ENCODE results near the gene RALY.

RALY gene

DNA sequence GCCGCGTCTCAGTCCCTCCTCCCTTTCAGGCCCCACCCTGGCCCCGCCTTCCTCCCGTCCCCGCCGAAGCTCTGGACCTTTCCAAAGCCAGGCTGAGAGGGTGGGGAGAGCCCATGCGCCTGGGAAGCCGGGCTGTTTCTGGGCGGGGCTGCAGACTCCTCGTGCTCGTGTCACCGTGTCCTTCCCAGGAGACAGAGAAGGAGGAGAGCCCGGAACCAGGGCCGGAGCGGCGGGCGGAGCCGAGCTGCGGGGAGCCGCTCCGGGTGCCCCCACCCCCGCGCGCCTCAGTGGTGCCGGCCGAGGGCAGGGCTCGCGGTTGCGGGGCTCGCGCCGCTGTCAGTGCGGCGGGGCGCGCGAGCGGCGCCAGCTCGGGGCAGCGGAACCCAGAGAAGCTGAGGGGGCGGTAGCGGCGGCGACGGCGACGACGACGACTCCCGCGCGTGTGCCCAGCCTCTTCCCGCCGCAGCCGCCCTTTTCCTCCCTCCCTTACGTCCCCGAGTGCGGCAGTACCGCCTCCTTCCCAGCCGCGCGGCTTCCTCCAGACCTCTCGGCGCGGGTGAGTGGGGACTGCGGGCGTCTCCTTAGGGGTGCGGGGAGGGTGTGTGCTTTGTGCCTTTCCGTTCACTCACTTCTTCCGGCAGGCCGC is at the start of gene RALY:
Gene RALY, plus strand, starts transcription at position 336 of the 646 bp plus-strand sequence. CDS start 78,164 bp downstream, outside the sequence.
- in situ Hi-C loops (cut with HindIII; ENCODE audit: low sequenced_read_pairs): loop anchor here (5.0 kb wide), 1 partner anchor 86 kb away; no protein-coding TSS in a partner anchor

DNA sequence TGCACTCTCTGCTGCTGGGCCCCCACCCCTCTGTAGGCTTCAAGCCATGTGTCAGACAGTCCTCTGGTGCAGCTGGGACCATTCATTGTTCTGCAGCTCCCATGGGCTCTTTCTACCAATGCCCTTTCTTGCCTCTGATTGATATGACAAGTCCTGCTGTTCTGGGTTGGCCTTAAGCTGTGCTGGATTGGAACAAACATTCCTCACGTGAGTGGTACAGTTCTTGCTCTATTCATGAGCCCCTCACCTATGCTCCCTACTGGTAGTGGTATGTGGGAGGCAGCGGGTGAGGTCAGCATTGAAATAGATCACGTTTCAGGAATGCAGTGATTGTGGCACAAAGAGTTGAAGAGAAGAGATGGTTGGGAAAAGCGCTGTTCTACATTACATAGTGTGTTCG is 48.8 kb upstream of the RALY start:
- in situ Hi-C loops (cut with HindIII; ENCODE audit: low sequenced_read_pairs): no loop called here

DNA sequence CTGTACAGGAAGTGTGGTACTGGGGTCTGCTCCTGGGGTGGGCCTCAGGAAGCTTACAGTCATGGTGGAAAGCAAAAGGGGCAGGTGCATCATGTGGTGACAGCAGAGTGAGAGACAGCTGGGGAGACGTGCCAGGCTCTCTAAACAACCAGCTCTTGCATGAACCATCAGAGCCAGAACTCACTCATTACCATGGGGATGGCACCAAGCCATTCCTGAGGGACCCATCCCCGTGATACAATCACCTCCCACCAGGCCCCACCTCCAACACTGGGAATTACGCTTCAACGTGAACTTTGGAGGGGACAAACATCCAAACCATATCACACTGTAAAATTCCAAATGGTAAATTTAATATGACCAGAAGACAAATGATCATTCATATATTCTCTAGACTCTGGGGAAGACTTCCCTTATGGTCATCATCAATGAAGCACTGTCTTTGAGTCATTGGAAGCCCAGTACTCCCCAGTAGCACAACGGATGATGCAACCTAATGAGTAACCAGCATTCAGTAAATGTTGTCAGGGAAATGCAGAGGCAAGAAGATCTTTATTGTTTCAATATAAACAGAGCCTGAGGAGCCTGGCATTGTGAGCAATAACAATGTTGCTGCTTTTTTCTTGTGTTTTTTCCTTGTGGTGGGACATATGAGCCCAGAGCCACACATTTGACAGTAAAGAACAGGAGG is 48.2 kb upstream of the RALY start:
- in situ Hi-C loops (cut with HindIII; ENCODE audit: low sequenced_read_pairs): no loop called here

DNA sequence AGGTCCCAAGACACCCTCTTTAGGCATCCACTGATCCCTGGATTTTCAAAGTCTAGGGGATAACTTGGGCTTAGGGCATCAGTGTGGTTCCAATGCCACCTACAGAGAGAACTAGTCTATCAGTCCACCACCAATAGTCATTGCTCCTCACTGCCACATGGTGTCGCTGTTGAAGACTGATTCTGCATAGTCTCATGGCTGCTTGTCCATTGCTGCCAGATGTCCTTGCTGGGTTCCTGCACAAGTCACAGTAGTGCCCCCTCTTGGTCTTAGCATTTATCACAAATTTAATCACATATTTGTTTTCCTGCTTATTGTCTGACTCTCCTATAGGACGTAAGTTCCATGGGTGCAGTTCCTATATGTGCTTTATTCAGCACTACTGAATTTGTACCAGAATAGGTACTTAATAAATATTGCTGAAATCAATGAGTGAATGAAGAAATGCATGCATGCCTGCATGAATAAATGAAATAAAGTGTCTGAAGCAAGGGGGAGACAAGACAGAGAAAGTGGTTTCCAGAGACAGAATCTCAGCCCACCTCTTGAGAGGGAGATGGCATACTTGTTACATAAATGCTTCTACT is 45.9 kb upstream of the RALY start:
- in situ Hi-C loops (cut with HindIII; ENCODE audit: low sequenced_read_pairs): no loop called here

DNA sequence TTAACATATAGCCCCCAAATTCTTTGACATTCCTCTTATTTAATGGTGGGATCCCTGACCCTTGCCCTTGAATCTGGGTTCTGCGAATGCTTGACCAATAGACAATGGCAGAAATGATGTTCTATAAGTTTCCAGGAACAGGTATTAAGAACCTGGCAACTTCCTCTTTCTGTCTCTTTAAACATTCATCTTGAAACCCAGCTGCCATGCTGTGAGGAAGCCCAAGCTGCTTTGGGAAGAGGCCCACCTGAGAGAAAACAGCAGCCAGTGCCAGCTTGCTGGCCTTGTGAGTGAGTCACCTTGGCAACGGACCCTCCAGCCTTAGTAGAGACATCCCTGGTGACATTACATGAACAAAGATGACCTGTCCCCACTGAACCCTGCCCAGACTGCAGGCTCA is 45.2 kb upstream of the RALY start:
- in situ Hi-C loops (cut with HindIII; ENCODE audit: low sequenced_read_pairs): no loop called here

DNA sequence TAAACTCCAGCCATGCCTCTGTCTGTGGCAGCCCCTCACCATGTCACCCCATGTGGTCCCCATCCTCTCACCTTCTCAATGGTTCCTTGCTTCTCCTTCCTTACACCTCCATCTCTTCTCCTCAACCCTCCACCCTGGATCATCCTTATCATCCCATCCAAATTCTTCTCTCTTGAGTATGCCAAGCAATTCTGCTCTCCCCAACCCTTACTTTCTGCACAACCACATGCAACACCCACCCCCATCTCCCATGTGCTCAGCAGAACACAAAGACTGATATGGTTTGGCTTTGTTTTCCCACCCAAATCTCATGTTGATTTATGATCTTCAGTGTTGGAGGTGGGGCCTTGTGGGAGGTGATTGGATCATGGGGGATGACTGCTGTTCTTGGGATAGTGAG is 42.5 kb upstream of the RALY start:
- in situ Hi-C loops (cut with HindIII; ENCODE audit: low sequenced_read_pairs): no loop called here

DNA sequence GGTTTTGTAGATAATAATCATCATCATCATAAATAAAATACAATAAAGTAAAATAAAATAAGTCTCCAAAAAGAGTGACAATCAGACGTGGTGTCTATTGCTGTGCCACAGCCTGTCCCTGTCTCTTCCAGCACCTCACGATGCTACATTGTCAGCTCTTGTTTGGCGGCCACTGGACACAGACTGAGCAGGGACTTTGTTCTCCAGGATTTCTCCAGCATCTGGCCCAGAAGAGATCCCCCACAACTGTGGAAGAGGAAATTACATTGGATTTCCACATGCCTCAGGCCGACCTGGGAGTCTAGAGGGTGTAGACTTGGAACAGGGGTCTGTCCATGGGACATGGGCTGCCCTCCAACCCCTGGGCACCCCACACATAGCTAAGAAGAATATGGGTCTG is 39.2 kb upstream of the RALY start:
- in situ Hi-C loops (cut with HindIII; ENCODE audit: low sequenced_read_pairs): no loop called here

DNA sequence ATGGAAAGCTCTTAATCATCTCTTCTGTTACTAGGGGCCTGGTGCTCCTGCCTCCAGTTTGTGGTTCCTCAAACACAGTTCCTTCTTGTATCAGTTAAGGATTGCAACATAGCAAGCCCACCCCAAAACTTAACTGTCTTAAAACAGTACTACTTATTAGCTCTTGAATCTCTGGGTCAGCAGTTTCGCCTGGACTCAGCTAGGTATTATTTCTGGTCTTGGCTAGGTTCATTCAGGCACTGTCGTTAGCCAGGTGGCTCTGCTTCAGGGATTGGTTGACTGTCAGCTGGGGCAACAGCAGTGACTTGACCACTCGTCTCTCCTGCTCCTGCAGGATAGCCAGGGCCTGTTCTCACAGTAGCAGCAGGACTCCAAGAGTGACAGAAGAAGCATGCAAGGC is 30.0 kb upstream of the RALY start:
- in situ Hi-C loops (cut with HindIII; ENCODE audit: low sequenced_read_pairs): no loop called here

DNA sequence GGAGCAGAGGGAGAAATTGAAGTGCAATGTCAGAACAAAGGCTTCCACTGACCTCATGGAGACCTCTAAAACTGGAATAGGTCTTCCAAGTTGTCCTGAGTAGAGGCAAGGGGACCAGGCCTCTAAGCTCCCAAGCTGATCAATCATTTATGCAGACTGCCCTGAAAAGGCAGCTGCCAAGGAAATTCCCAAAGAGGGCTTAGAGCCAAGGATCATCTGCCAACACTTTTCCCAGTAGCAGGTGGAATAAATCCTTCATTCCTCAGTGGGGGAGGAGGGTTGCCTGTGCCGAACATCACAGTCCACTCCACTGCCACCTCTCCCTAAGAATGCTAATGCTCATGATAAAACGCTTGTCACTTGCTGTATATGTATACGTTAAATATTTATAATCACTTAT is 29.3 kb upstream of the RALY start:
- in situ Hi-C loops (cut with HindIII; ENCODE audit: low sequenced_read_pairs): no loop called here

DNA sequence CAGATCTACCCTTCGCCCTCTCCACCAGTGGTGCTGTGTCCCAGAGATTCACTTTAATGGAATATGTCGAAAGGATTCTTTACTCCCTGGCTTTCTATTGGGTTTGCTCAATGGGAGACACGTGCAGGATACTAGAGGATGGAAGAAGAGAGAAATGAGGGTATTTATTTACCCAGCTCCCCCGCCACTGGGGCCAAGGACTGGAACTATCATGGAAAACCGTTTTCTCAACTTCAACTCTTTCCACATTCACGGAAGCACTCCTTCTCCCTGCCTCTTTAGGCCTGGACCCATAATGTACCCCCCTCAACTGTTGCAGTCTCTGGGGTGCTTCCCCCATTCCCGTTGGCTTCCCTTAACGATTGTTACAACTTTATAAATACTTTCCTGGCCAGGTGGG is 26.6 kb upstream of the RALY start:
- in situ Hi-C loops (cut with HindIII; ENCODE audit: low sequenced_read_pairs): no loop called here

DNA sequence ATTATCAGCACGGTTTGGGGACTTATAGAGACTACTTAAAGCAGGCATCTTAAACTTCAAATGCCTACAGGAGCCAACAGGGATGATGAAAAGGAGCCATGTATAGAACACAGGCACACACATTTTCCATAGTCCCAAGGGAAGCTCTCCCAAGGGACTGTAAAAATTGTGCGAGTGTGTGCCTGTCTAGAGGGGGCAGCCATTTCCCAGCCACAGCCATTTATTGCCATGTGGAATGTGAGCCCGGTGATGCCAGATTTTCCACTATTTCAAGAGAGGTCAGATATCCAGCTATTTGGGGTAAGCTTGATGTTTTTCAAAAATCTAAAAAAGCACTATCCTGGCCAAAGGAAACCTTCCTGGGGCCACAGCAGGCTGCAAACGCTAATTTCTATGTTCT is 24.1 kb upstream of the RALY start:
- in situ Hi-C loops (cut with HindIII; ENCODE audit: low sequenced_read_pairs): no loop called here

DNA sequence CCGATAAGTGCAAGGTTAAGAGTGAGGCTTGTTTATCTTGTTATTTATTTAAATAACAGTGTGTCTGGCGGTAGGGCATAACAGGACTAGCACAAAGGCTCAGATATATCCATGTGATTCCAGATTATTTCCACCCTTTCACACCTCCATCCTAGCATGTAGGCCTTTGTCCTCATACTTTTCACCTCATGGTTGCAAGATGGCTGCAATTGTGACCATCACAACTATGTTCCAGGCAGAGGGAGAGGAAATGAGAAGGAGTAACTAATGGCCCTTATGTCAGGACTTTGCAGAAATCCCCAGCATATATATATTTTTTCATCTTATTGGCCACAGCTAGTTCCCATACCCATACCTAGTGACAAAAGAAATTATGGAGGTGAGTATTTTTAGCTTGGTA is 23.5 kb upstream of the RALY start:
- in situ Hi-C loops (cut with HindIII; ENCODE audit: low sequenced_read_pairs): no loop called here

DNA sequence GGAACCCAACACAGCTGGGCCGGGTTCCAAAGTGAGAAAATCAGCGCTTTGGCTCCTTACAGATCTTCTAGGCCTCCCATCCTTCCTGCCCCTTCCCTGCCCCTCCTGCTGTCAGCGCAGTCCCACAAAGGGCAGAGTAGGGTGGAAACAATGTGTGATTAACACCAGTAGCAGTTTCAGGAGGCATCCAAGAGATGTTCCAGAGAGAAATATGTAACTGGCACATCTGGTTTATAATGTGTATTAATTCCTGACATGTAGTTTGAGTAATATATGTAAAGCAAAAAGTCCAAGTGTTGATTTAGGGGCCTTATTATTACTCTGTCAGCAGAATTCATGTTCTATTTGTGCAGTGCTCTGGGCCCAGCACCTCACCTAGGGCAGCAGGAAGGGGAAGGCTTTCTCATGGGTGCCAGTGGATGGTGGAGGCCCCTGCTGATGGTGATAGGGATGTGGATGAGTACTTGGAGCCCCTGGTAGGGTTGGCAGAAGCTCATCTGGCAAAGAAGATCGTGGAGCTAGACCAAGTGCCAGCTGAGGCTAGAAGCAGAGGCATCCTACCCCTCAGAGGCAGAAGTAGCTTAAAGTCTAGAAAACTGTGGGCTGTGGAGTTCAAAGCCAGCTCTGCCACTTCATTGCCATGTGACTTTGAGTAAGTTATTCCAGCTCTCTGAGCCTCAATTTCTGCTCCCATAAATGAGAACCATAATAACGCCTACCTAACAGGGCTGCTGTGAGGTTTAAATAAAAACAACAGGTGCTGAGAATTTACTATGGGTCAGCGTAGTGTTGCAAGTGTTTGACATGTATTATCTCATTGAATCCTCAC is 22.4 kb upstream of the RALY start:
- in situ Hi-C loops (cut with HindIII; ENCODE audit: low sequenced_read_pairs): no loop called here

DNA sequence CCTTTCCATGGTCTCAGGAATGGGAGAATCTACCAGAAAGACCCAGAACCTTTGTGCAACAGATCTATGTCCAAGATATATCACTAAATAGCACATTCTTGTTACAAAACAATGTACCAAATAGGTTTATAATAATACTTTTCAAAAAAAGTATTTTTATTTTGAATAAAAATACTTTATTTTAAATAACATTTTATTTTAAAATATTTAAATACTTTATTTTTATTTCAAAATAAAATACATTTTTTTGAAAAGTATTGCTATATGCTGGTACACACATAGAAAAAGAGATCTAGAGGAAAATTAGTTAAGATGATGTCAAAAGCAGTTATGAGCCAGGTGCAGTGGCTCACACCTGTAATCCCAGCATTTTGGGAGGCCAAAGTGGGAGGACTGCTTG is 16.8 kb upstream of the RALY start:
- in situ Hi-C loops (cut with HindIII; ENCODE audit: low sequenced_read_pairs): no loop called here

DNA sequence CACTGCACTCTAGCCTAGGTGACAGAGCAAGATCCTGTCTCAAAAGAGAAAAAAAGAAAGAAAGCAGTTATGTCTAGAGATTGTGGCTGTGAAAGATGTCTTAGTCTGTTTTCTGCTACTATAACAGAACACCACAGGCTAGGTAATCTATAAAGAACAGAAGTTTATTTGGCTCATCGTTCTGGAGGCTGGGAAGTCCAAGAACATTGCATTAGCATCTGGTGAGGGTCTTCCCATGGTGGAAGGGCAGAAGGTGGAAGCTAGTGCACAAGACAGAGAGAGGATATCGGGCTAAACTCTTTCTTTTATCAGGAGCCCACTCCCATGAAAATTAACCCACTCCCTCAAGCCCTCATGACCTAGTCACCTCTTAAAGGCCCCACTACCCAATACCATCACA is 16.2 kb upstream of the RALY start:
- in situ Hi-C loops (cut with HindIII; ENCODE audit: low sequenced_read_pairs): no loop called here

DNA sequence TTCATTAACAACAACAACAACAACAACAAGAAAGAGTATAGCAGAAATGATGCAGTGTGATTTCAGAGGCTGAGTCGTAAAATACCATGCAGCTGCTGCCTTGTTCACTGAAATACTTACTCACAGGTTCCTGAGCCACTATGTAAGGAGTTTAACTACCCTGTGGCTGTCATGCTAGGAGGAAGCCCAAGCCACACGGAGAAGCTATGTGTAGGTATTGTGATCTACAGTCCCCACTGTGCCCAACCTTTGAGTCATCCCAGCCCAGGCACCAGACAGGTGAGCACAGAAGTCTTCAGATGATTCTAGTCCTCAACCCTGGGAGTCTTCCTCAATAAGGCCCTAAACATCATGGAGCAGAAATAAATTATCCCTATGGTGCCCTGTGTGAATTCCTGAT is 14.6 kb upstream of the RALY start:
- in situ Hi-C loops (cut with HindIII; ENCODE audit: low sequenced_read_pairs): no loop called here

DNA sequence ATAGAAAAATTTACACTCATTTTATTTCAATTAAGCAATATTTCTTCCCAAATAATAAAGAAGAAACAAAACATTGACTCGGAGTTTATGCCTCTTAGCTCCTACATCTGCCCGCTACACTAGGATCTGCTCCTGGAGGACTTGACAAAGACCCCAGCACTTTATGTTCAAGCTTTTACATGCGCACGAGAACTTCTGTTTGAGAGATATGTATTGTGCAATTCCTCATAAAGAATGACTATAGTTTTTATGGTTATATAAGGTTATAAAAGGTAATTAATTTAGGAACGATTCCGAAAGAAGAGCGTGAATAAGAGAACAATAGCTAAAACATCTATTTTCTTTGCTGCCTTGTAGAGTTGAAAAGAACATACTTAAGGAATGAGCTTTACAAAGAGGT is 12.4 kb upstream of the RALY start:
- in situ Hi-C loops (cut with HindIII; ENCODE audit: low sequenced_read_pairs): no loop called here

DNA sequence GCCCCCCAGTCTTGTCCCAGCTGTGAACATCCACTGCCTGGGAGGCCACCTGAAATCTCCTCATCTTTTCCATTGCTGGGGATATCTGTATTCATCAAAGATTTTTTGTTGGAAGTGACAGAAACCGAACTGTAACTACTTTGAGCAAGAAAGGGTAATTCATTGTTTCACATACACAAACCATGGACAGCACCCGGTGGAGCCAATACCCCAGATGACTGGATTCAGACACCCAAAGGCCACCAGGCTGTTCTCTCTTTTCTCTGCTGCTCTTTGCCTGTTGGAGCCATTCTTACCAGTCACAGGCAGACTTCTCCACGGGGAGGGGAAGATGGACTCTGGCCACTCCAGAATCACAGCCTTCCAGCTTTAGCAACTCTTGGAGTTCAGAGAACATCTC is 11.7 kb upstream of the RALY start:
- in situ Hi-C loops (cut with HindIII; ENCODE audit: low sequenced_read_pairs): no loop called here

DNA sequence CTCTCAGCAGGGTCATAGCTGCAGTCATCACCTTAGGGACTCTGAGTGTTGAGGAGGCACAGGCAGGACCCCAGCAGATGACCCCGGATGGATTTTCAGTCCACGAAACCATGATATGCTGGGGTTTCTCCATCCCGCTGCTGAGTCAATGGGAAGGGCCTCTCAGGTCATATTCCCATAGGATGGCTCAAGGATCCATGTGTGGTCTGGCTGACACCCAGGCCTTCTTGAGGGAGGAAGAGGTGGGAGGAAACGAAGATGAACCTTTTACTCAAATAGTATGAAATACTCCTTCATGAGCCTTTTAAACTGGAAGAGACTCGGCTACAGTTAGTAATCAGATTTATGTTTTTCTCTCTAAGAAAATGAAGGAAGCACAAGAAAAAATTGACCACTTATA is 10.3 kb upstream of the RALY start:
- in situ Hi-C loops (cut with HindIII; ENCODE audit: low sequenced_read_pairs): no loop called here

DNA sequence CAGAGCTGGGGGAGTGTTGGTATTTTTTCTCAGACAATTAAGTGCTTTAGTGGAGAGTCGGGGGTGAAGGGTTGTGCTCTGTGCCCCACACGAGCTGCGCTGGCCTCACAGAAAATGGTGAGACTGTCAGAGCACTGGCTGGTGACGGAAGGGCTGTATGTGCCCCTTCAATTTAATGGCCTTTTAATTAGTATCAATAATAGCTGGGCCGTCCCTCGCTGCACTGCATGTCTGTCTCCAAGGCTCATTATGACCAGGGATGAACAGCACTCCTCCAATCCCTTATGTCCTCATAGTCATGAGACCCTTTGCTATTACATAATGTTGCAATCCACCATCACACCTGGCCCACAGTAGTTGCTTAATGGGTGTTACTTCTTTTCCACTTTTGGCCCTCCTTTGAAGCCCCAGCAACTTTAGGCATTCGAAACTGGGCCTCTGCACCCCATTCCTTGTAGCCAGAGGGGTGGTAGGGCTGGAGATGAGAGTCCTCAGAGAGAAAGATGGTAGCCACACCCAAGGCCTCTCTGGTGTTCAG is 9.5 kb upstream of the RALY start:
- in situ Hi-C loops (cut with HindIII; ENCODE audit: low sequenced_read_pairs): no loop called here

DNA sequence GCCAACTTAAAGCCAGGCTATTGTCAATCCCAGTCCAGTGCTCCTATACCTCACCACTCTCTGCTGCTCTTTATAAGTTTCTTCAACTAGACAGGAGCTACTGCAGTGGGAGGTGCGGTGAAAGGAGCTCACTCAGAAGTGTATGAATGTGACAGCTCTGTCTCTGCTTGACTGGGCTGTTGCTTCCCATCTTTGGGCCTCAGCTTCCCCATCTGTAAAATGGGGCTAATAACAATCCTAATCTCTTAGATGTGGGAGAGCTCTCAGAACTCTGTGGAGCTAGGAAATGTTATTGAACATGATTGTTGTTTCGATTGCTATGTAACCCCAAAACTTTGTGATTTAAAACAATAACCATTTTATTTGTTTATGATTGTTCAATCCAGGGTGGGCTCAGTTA is 8.4 kb upstream of the RALY start:
- in situ Hi-C loops (cut with HindIII; ENCODE audit: low sequenced_read_pairs): no loop called here

All from endothelial cell of hepatic sinusoid (primary cell).